GM19043 (cell line): ENCODE data around the gene HEMK1.

Source experiments
- ATAC-seq: cut with Tn5 transposase; IDR thresholded peaks from one replicate; pipeline ENCODE4 v1.9.1; 2021; ENCODE audit warnings: low read depth; ENCODE audit not compliant: unreplicated experiment

HEMK1 gene, protein sequence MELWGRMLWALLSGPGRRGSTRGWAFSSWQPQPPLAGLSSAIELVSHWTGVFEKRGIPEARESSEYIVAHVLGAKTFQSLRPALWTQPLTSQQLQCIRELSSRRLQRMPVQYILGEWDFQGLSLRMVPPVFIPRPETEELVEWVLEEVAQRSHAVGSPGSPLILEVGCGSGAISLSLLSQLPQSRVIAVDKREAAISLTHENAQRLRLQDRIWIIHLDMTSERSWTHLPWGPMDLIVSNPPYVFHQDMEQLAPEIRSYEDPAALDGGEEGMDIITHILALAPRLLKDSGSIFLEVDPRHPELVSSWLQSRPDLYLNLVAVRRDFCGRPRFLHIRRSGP

GRCh38 chr3:50568947-50569749 lies at the start of gene HEMK1:
HEMK1 (plus strand) TSS chr3:50569522; CDS start chr3:50571105, 1,583 bp downstream.
- peak; percentile 61 for ATAC-seq

DNA sequence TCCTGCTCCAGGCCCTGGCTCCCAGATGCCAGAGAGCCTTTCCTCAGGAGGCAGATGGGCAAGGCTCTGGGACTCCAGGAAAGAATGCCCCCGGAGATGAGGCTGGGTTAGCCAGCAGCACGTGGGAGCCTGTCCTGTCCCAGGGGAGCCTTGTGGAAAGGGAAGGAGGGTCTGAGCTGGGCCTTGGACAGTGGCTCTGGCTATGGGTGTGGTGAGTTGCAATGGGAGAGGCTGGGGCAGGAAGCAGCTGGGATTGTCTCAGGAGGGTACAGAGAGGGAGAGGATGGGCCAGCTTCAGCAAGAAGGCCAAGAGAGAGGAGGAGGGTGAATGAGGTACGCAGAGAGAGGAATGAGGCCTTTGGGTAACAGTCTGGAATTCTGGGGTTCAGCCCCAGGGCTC lies 48.5 kb upstream of the HEMK1 start:
- ATAC-seq, result no peak

DNA sequence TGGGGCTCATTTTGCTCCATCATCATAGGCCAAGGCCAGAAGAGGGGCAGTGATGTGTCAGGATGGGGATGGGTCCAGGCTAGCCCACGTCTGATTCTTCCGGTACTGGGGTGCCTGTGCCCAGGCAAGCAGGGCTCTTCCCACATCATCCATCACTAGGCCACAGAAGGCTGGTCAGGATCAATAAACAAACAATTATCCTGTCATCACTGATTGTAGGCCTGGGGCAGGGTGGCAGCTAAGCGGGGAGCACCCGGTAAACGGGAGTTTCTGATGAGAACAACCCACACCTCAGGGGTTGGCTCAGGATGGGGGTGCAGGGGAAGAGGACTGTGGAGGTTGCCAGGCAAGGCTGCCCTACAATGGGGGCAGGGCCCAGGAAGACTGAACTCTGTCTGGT lies 47.8 kb upstream of the HEMK1 start:
- ATAC-seq, result no peak

- ATAC-seq, result no peak
Observed at GRCh38 chr3:50523279-50523811, 46.0 kb upstream of the HEMK1 start.

GRCh38 chr3:50524746-50525145 lies 44.6 kb upstream of the HEMK1 start:
- ATAC-seq, result no peak

DNA sequence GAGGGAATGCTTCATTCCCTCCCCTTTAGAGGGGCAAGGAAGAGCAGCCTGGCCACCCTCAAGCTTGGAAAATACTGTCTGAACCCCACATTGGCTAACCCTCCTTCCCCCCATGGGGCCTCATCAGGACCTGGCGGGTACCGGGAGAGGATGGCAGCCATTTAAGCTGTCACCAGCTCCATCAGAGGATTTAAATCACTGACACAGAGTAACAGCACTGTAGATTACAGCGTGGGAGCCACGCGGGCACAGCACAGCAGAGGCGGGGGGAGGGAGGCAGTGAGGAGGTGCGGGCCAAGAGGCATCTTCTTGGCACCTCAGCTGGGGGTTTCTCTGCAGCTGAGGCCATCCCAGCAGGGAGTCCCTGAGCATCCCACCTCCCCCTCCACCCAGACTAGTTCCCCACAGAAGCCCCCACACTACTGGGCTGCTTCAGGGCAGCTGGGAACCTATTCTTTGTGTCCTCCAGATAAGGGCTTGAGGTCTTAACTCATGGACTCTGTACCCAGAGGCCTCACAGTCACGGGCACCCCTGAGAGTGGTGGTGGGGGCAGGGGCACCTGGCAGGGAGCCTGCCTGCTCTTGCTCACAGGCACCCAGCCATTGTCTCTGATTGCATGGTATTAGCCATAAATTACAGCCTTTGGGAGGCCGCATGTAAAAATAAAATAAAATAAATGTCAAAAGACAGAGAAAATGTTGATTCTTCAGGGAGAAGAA lies 44.0 kb upstream of the HEMK1 start:
- ATAC-seq, result no peak

DNA sequence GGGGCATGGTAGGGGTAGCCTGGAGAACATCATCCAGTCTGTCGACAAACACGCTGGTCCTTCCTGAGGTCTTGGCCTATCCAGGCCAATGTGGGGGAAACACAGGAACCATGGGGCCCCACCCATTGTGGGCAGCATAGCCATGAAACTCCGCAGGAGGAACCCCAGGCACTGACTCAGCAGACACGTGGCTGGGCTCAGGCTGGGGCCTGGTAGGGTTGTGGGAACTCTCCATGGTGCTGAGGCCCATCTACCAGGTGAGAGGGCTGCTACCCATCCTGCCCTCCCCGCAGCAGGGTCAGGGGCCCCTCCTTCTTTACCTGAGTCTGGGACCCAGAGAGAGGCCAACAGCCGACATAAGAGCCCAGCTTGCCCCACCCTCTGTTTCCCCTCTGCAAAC lies 43.3 kb upstream of the HEMK1 start:
- ATAC-seq, result no peak

GRCh38 chr3:50530001-50530970 lies 39.0 kb upstream of the HEMK1 start:
- no peak for ATAC-seq

- ATAC-seq, result no peak
Observed at GRCh38 chr3:50531201-50531600, 38.1 kb upstream of the HEMK1 start.

DNA sequence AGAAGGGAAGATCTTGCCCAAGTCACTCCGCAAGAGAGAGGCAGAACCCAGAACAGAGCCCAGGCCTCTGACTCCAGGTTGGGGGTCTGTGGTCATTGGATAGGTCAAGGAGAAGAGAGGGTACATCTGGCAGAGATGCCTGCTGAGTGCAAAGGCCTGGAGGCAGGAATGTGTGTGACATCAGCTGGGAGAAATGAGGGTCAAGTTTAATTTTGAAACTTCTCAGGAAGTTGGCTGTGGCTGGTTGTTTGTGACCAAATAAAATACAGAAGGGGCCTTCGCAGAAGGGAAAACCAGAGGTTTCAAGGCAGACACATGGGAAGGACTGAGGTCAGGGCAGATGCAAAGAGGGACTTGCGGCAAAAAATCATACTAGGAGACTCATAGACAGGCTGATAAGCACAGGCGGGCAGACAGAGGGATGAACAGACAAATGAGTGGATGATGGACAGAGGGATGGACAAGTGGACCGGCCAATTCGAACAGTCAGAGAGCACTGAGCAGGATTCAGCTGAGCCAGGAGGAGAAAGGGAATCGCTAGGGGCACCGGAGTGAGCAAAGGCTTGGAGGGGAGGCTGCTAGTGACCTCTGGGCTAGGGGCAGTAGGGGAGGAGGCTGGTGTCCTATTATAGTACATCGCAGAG lies 37.1 kb upstream of the HEMK1 start:
- ATAC-seq, result no peak

GRCh38 chr3:50533316-50533715 lies 36.0 kb upstream of the HEMK1 start:
- ATAC-seq, result no peak

GRCh38 chr3:50533807-50534461 lies 35.4 kb upstream of the HEMK1 start:
- no peak for ATAC-seq

GRCh38 chr3:50534681-50535330 lies 34.5 kb upstream of the HEMK1 start:
- ATAC-seq, result no peak

GRCh38 chr3:50536471-50537180 lies 32.7 kb upstream of the HEMK1 start:
- ATAC-seq, result no peak

GRCh38 chr3:50537421-50538129 lies 31.7 kb upstream of the HEMK1 start:
- no peak for ATAC-seq

DNA sequence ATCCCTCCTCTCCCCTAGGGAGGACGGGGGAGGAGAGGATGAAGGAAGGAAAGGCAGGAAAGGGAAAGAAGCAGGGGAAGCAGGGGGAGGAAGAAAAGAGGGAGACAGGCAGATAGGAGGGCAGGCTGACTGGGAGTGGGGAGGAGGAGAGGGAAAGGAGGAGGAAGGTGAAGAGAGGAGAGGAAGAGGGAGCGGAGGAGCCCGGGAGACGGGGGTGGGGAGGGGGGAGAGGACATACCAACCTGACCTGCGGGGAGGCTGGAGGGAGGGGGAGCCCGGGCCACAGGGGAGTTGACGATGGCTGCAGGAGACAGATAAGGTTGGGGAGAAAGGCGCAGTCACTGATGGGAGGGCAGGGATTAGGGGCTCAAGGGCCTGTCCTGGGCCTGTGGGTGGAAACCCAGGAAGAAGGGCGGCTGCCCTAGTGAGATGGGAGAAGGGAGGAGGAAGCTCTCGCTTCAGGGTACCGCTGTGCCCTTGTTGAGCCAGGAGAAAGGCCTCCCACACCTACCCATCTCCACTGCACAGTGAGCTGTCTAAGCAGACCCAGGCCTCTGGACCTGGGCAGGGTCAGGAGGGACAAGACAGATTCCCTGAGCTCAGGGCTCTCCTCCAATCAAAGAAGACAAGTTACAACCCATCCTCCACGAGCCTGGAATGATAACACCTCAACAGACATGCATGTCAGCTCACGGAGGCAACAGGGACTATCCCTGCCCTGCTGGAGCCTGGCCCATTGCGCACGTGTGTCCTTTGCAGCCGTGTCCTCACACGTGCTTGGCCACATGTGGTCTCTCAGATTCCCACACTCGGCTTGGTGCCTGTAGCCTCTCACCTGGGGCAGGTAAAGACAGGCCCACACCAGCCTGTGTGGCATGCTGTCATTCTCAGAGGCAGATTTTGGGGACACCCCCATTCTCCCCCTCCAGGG lies 29.7 kb upstream of the HEMK1 start:
- ATAC-seq, result no peak
